GM18502 (cell line): ENCODE results near the gene ABCC5.

ENCODE experiments used
- ATAC-seq: cut with Tn5 transposase; IDR thresholded peaks from one replicate; pipeline ENCODE4 v1.9.1; 2021; ENCODE audit warnings: mild to moderate bottlenecking; ENCODE audit not compliant: unreplicated experiment, poor library complexity

ABCC5 gene

DNA sequence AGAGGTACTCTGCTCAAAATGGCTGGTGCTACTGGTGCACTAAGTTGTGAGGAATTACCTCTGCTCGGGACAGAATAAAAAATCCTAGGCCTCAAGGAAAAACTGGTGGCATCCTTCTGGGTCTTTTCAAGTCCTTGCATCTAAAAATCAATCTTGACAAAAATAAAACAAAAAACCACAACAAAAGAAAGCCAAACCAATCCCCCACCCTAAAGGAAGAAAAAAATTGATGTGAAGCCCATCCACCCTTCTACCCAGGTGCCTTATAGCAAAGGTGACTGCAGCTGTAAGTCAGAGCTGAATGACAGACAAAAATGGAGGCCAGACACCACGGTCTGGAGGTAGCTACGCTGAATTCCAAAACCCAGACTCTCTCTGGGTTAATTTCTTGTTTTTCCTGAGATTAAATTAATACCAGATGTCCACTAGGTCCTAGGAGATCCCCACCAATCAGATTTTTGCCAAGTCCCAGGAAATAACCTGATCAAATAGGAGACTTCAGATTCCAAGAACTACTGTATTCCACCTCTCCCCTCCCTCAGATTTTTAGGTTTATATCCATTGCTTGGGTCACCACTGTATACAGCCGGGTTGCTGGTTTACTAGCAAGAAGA lies 33.5 kb downstream of the ABCC5 start:
- ATAC-seq, result no peak

DNA sequence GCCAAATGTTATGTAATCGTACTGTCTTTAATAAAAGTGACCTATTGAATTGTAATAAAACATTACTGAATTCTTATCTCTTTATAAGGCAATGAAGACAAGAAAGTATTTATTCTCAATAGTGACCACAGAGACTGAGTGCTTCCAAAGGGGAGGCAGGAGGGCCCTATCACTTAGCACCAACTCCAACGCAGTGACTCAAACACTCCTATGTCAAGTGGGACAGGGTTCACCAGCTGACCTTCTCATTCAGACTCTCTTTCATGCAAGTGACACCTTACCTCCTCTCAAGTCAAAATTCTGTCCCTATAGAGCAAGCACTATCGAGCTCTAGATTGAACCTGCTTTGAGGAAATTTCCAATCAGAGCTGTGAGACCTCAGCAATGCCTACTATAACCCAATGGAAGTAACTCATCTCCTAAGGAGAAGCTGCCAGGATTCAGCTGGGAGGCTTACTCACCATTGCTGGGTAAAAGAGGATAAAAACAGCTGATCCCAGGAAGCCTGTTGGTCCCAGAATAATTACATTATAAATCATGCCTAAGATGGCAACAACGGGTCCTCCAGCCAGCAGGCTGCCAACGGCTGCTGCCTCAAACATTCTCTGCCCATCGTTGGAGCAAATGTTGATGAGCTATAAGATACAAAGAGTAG lies 35.6 kb downstream of the ABCC5 start:
- no peak for ATAC-seq

DNA sequence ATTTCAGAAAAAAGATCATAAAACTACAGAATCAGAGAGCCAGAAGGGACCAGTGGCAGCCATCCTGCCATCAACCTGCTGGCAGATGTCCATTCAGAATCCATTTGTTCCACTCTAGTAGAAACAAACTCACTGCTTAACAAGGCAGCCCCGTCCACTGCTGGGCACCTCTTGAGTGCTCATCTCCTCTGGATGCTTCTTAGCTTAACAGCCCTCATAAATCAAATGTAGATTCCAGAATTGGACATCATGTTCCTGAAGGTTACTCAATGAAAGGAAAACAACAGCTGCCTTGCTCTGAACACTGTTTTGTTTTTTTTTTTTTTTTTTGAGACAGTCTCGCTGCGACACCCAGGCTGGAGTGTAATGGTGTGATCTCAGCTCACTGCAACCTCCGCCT lies 37.3 kb downstream of the ABCC5 start:
- ATAC-seq, result no peak

DNA sequence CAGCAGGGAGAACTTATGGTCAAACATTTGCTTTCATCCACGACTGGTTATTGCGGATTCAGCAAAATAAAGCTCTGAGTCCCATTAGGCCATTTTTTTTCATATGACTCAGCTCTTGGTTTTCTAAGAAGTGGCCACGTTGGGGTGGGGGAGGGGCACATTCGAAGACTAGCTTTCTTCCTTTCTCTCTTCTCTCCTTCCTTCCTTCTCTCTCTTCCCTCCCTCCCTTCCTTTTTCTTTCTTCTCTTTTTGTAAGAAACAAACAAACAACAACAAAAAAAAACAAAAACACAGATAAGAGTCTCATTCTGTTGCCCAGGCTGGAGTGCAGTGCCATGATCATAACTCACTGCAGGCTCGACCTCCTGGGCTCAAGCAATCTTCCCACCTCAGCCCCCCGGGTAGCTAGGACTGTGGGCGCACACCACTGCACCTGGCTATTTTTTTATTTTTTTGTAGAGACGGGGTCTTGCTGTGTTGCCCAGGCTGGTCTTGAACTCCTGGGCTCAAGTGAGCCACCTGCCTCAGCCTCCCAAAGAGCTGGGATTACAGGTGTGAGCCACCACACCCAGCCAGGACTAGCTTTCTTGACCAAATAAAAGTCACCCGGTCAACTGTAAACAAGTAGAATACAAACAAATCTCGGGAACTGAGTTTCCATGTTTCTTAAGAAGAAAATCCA lies 41.6 kb downstream of the ABCC5 start:
- no peak for ATAC-seq

DNA sequence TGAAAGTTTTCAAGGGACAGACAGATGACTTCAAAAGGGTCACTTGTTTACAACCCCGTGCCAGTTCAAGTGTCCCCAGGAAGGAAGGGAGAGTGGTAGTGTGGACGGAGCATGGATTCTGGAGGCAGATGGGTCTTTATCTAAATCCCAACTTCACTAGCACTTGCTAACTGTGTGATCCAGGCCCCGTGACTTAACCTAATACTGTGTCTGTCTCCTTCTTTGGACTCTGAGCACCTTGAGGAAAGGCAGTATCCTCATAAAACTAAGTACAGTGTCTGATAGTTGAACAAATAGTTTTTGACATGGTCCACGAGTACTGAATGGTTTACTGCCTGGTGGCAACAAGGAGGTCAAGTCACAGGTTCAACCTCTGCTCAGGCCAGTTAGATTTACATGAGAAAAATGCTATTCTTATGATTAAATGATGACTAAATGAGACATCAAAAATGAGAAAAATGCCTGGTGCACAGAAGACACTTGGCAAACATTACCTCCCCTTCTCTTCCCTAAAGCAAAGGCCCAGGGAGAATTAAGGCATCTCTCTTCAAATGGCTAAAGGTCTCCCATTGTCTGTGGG lies 48.9 kb downstream of the ABCC5 start:
- ATAC-seq, result no peak

DNA sequence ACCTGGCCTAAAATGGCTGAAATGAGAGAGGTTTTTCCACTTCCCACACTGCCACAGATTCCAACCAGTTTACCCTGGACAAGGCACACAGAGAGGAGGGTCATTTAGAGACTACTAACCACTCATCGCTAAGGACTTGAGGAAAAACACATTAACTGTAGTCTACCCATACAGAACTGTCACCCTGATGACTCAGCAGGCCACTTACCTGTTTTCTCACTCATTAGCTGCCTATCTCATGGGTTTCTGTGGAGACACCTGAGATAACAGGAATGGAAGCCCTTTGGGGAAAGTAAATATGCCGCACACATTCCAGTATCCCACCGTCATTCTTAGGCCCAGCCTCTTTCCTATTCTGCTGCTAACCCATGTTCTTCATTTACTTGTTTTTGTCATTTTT lies 50.0 kb downstream of the ABCC5 start:
- ATAC-seq, result no peak

DNA sequence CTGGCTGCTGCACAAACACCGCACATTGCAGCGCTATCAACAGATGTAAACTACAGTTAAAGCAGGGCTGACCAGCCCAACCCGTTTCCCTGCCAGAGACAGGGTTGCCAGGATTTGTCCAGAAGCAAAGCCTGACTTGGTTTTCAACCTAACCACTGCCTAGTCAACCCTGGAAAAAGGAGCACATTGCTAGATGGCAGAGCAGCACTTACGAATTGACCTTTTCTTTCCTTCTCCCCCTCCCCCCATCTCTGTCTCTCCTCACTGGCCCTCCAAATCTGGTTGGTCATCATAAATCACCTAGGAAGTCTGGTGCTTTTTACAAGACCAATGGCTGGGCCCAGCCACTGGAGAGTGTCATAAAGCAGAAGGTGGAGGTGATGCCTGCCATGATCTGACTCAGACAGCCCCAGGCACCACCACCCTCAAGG lies 51.3 kb downstream of the ABCC5 start:
- no peak for ATAC-seq

DNA sequence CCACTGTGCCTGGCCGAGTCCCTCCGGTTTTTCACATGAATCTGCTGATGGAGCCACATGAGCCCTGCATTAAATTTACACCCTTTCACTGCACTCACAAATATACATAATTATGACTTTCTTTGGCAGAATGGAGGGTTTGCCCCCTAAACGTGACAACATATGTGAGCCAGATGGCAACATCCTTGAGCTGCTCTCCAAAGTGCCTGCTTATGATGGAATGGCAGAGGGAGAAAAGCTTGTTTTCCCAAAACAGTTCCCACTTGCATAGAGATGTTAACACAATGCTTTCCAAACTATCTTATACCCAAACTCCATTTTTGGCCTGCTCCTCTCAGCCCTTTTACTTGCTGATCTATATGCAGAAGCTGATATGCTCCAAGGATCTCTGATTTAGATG lies 54.9 kb downstream of the ABCC5 start:
- no peak for ATAC-seq

DNA sequence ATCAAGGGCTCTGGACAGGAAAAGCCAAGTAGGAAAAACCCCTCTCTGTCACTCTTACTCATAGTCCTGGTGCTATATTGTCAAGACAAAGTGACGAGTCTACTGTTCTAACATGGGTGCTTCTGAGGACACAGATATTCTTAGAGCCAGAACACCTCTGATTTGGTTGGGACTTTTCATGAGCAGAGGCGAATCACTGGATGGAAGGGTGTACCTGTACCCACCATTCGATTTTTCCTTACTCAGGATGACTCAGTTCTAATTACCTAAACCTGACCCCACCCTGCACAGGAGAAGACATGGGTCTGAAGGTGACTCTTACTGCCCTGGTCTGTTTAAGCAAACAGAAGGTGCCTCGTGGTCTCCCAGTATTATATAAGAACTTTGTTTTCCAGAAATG lies 58.5 kb downstream of the ABCC5 start:
- no peak for ATAC-seq

DNA sequence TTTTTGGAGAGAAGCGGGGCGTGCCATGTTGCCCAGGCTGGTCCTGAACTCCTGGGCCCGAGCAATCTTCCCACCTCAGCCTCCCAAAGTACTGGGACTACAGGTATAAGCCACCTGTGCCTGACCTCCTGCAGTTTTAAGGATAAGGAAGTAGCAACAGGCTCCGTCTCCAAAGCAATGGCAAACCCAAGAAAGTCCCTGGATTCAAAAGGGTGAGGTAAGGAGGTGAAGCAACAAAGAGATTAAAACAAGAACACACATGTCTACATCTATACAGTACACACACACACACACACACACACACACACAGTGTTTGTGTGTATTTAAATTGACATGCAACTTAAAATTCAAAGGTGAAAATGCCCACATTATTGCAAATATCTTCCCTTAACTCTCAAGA lies 58.9 kb downstream of the ABCC5 start:
- ATAC-seq, result no peak

DNA sequence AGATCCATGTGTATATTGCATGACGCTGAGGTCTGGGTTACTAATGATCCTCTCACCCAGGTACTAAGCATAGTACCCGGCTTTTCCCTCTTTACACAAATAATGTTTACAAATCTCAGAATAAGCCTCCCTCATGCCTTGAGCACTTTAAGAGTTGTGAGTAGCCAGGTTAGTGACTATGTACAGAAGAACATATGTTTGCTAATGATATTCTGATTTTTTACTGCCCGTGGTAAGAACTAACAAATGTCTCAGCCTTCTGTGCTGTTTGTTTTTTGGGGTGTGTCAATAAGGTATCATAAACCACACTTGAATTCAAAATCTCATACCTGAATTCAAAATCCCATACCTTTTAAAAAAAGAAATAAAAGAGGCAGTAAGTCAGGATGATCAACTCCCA lies 59.5 kb downstream of the ABCC5 start:
- ATAC-seq, result no peak

DNA sequence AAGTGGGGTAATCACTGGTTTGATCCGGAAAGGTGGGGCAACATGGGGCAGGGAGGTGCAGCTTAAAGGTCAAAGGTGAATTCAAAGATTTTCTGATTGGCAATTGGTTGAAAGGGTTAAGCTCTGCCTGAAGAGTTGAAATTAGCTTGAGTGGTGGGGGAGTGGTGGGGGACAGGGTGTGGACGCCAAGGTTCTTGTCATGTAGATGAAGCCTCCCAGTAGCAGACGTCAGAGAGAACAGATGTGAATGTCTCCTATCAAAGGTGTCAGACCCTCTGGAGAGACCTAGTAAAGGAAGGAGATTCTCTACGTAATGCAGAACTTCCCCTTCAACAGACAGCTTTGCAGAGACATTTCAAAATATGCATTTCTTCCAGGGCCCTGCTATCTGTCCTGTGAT lies 62.8 kb downstream of the ABCC5 start:
- no peak for ATAC-seq

DNA sequence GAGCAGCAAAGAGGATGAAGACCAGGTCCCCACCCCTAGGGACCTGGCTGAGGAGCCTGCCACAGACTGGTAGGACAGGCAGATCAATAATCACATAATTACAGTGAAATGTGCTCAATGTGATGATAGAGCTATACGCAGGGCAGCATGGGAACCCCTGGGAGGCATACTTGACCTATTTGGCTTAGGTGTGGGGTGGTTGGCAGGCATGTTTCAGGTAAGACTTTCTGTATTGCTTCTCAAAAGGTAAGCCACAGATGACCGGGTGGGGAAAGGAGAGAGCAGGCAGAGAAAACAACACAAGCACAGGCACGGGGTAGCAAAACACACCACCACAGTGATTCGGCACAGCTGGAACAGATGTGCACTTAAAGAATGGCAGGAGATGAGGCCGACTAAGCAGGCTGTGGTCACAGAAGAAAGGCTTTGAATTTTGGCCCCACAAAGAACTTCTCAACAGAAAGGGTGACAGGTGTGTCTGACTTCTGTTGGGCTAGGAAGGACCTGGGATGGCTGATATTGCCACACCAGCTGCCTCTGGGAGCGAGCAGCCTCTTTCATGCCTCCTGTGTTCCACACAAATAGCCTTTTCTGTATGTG lies 64.1 kb downstream of the ABCC5 start:
- ATAC-seq, result no peak

DNA sequence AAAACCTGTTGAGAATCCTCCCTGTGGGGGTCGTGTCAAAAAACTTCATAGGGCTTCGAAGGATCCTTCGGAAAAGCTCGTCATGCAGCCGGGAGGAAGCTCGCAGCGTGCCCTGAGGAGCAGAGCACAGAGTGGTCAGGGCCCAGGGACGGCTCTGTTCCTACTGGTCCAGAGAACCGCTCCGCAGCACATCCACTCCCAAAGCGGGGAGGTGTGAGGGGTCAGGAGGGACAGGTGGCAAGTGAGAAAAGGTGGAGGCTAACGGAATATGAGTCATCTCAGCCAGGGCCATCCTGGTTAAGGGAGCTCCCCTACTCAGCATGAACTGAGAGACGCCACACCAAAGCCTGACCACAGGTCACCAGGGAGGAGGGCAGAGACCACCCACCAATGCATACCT lies 66.2 kb downstream of the ABCC5 start:
- ATAC-seq, result no peak

DNA sequence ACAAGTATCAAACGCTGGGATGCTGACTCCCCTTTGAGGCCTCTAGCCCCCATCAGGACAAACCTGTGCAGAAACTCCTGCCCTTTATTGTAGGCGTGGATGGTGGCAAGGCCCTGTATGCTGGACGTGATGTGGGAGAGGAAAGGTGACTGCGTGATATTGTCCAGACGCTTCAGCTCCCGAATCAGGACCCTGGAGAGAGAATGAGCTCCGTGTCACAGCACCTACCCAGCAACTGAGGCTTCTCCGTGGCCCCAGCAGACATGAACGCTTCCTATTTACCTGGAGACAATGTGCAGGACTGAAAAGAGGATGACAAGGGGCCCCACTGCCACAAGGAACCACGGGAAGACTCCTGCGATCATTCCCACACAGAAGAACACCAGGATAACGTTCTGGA lies 68.0 kb downstream of the ABCC5 start:
- ATAC-seq, result no peak

DNA sequence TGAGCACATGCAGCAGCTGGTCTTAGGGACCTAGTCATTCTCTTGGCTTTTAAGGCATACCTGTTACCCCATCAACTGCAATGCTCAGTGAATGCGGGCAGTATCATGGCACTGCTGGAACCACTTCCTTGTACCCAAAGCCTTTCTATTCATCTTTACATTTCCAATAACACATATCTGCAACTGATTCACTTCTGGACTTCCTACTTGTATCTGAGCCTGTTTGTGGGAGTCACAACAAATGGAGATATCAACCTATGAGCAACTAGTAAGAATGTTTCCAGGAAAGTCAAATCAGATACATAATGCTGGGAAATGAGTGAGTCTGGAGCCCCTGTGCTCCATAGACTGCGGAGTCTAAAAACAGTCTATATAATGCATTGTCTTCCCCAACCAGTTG lies 71.6 kb downstream of the ABCC5 start:
- no peak for ATAC-seq

DNA sequence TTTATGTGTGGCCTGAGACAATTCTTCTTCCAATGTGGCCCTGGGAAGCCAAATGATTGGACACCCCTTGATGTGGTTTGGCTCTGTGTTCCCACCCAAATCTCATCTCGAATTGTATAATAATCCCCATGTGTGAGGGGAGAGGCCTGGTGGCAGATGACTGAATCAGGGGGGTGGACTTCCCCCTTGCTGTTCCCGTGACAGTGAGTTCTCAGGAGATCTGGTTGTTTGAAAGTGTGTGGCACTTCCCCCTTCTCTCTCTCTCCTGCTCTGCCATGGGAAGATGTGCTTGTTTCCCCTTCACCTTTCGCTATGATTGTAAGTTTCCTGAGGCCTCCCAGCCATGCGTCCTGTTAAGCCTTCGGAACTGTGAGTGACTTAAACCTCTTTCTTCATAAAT lies 72.9 kb downstream of the ABCC5 start:
- no peak for ATAC-seq

DNA sequence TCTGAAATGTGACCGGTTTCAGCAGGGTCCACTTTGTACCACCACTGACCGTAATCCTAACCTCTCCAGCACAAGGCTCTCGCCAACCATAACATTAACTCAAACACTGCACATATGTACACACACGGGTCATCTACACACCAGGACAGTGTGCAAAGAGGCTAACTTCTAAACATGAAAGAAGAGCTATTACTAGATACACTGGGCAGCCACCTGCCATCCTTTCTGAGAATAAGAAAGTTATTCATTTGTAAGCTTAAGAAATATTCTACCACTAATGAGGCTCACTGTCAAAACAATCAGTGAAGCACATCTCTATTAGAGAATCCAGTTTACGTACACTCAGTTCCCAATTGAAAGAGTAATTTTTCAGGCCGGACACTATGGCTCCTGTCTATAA lies 73.9 kb downstream of the ABCC5 start:
- no peak for ATAC-seq

DNA sequence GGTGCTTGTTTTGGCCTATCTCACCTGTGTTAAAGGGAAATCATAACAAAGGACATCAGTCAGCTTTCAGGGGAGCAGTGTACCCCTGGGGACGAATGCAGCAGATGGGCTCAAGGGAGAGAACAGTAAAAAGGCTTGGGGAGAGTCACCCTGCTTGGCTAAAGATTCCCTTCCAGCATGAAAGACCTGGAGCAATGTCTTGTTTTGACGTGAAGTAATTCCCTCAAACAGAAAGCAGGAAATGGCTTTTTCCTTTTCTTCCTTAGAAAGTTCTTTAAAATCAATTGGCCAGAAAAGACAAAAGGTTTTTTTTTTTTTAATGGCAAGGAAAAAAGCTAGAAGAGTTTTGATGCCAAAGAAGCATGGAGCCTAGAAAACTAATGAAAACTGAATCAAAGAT lies 76.5 kb downstream of the ABCC5 start:
- ATAC-seq, result no peak

DNA sequence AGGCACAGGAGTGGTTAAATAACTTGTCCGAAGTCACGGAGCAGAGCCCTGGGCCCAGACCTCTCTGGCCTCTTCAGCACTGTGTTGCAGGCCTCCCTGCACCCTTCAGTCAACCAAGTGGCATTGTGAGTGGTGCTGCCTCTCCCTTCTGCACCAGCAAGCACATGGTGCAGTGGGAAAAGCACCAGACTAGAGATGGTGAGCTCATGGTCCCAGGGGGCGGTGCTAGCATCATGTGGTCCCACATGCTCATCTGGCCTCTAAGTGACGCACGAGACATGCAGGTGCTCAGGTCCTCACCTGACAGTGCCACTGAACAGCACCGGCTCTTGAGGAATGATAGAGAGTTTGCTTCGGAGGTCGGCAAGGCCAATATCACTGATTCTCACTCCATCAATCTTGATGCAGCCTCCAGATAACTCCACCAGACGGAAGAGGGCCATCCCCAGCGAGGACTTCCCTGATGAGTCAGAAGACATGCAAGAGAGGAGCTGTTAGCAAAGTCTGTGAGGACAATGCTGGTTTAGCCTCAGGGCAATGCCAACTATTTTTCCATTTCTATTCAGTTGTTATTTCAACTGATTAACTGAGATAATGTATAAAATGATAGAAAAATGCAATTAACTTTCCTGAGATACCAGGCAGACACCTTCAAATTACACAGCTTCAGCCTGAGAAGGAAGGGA lies 79.9 kb downstream of the ABCC5 start:
- no peak for ATAC-seq

DNA sequence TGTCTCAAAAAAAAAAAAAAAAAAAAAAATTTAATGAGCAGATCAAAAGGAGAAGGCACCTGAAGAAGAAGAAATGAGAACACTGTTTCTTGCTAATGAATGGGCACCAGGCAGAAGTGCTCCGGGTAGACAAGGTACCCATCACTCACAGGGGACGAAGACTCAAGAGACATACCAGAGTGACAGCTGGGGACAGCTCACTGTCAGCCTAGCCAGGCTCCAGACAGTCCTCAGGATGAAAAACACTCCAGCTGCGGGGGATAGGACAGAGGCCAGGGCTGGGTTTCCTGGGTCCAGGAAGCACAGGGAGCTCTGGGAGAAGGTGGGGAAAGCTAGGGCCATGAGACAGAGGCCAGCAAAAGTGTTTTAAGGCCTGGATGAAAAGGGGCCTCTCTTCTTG lies 84.5 kb downstream of the ABCC5 start:
- no peak for ATAC-seq
